Fibroblast of skin of abdomen (primary cell): Measurements from ENCODE around the gene CFLAR.
"Not testable (repeated sequence)": the region's sequence is repeated elsewhere in the genome, so short reads cannot be mapped to it uniquely, and the experiment has no call there.

Experiments
- DNase-seq: peaks from one replicate; pipeline ENCODE4 v3.0.0-alpha.2; 2013

Gene CFLAR

GRCh38 chr2:201118961-201119854 lies 3.2 kb downstream of the CFLAR start:
- DNase-seq, result peak; percentile 51

GRCh38 chr2:201122276-201122675 lies 6.3 kb downstream of the CFLAR start:
- no peak for DNase-seq

- peak; percentile 51 for DNase-seq
Measured at GRCh38 chr2:201126308-201127151, 10.6 kb downstream of the CFLAR start.

GRCh38 chr2:201127152-201127511 lies 11.2 kb downstream of the CFLAR start:
- no peak for DNase-seq

GRCh38 chr2:201127570-201127969 lies 11.6 kb downstream of the CFLAR start:
- peak; percentile 38 for DNase-seq

GRCh38 chr2:201128033-201128432 lies 12.1 kb downstream of the CFLAR start:
- no peak for DNase-seq

- peak; percentile 83 for DNase-seq
Measured at GRCh38 chr2:201128933-201129505, 13.1 kb downstream of the CFLAR start.

GRCh38 chr2:201130524-201131186 lies 14.7 kb downstream of the CFLAR start:
- peak; percentile 79 for DNase-seq

- no peak for DNase-seq
Measured at GRCh38 chr2:201132518-201132917, 16.6 kb downstream of the CFLAR start.

GRCh38 chr2:201135386-201135785 lies 19.4 kb downstream of the CFLAR start:
- DNase-seq, result peak; percentile 38

GRCh38 chr2:201136889-201137321 lies 20.9 kb downstream of the CFLAR start:
- DNase-seq, result no peak

- no peak for DNase-seq
Measured at GRCh38 chr2:201137505-201138400, 21.8 kb downstream of the CFLAR start.

GRCh38 chr2:201138401-201138970 lies 22.5 kb downstream of the CFLAR start:
- no peak for DNase-seq

GRCh38 chr2:201138986-201139781 lies 23.2 kb downstream of the CFLAR start:
- not testable (repeated sequence) for DNase-seq

- DNase-seq, result no peak
Measured at GRCh38 chr2:201139836-201140604, 24.1 kb downstream of the CFLAR start.

- DNase-seq, result no peak
Measured at GRCh38 chr2:201144101-201145051, 28.4 kb downstream of the CFLAR start.

- DNase-seq, result no peak
Measured at GRCh38 chr2:201148434-201148990, 32.5 kb downstream of the CFLAR start.
